CD4-positive, alpha-beta memory T cell (primary cell): ENCODE data around the gene ITGA1. TPM values are rescaled to one million over a fixed set of nuclear protein-coding genes. Genes with fewer than 3 reads are reported as not detected.
A peak's percentile ranks its signal among the peaks of the same experiment; 100 is the strongest.
"Not testable (repeated sequence)": the region's sequence is repeated elsewhere in the genome, so short reads cannot be mapped to it uniquely, and the experiment has no call there.

Source experiments
- CTCF ChIA-PET: fragments of 350-600 bp; sonication (Branson Sonifier 250); formaldehyde crosslinking; loops from one replicate; lab custom pipeline; 2021; ENCODE audit warnings: inconsistent platforms; ENCODE audit not compliant: partially characterized antibody; lab: Charles Lee
- POLR2A ChIA-PET: fragments of 350-600 bp; sonication (Branson Sonifier 250); formaldehyde crosslinking; loops from one replicate; lab custom pipeline; 2021; ENCODE audit not compliant: partially characterized antibody; lab: Charles Lee
- DNase-seq, 5 donors: peaks; one replicate each; pipeline versions ENCODE4 v3.0.0 to v3.0.0-alpha.2; 2020 to 2022; ENCODE audit warnings: mixed read lengths in 1 of 5
- H3K27ac ChIP-seq: one replicate; pipeline ENCODE4 v1.7.0; 2013; ENCODE audit warnings: low read depth, low read length
- H3K27me3 ChIP-seq: 2 replicates; pipeline ENCODE4 v1.7.0; 2013; ENCODE audit warnings: mild to moderate bottlenecking, low read length, moderate library complexity; ENCODE audit not compliant: insufficient read depth
- H3K36me3 ChIP-seq: 2 replicates; pipeline ENCODE4 v1.7.0; 2013; ENCODE audit warnings: mild to moderate bottlenecking, low read length, moderate library complexity; ENCODE audit not compliant: insufficient read depth
- H3K4me1 ChIP-seq: 2 replicates; pipeline ENCODE4 v1.7.0; 2013; ENCODE audit warnings: mild to moderate bottlenecking, low read length, moderate library complexity; ENCODE audit not compliant: insufficient read depth
- H3K4me3 ChIP-seq, 2 donors: one replicate each; pipeline ENCODE4 v1.7.0; 2013; ENCODE audit warnings: low read length in 2 of 2, mild to moderate bottlenecking in 1 of 2
- H3K9me3 ChIP-seq, 2 donors: one replicate each; pipeline ENCODE4 v1.7.0; 2013; ENCODE audit warnings: low read length in 2 of 2, control low read depth in 1 of 2; ENCODE audit not compliant: control insufficient read depth in 1 of 2
- H3K27ac Mint-ChIP-seq, 7 donors: one replicate each; pipeline ENCODE4 v1.8.0; 2020 to 2021; ENCODE audit warnings: mixed read lengths in 7 of 7, mild to moderate bottlenecking in 6 of 7, inconsistent platforms in 3 of 7, moderate library complexity in 3 of 7
- H3K27me3 Mint-ChIP-seq, 2 donors: one replicate each; pipeline ENCODE4 v1.8.0; 2020 to 2021; ENCODE audit warnings: mixed read lengths in 2 of 2
- H3K36me3 Mint-ChIP-seq, 2 donors: one replicate each; pipeline ENCODE4 v1.8.0; 2020 to 2021; ENCODE audit warnings: mixed read lengths in 2 of 2, inconsistent platforms in 1 of 2, mild to moderate bottlenecking in 1 of 2
- H3K4me1 Mint-ChIP-seq, 4 donors: one replicate each; pipeline ENCODE4 v1.8.0; 2020 to 2021; ENCODE audit warnings: mixed read lengths in 4 of 4, mild to moderate bottlenecking in 1 of 4
- H3K4me3 Mint-ChIP-seq, 8 donors: one replicate each; pipeline ENCODE4 v1.8.0; 2020 to 2021; ENCODE audit warnings: mixed read lengths in 8 of 8, mild to moderate bottlenecking in 7 of 8, moderate library complexity in 6 of 8, inconsistent platforms in 3 of 8
- H3K9me3 Mint-ChIP-seq, 8 donors: one replicate each; pipeline ENCODE4 v1.8.0; 2020 to 2021; ENCODE audit warnings: mixed read lengths in 8 of 8, mild to moderate bottlenecking in 5 of 8, inconsistent platforms in 3 of 8, moderate library complexity in 1 of 8
- intact Hi-C: fragments of 100-400 bp; cut with micrococcal nuclease; formaldehyde crosslinking; loops from one replicate; pipeline ENCODE4 v1.15.1; 2023
- polyA plus RNA-seq, 2 donors: library from polyadenylated mRNA; unstranded; fragments of 300-500 nt; fragmentation: Illumina TruSeq; gene quantifications; one replicate each; pipeline ENCODE4 v1.2.3, GENCODE V29; 2021
- total RNA-seq, 2 experiments: library from RNA; stranded (reverse); gene quantifications; one replicate each; pipeline ENCODE4 v1.2.3, GENCODE V29; 2021

Gene ITGA1
- total and polyA plus RNA-seq, 4 experiments from 2014 or later = 1.9 to 5.8 (median 4.8) TPM

DNA sequence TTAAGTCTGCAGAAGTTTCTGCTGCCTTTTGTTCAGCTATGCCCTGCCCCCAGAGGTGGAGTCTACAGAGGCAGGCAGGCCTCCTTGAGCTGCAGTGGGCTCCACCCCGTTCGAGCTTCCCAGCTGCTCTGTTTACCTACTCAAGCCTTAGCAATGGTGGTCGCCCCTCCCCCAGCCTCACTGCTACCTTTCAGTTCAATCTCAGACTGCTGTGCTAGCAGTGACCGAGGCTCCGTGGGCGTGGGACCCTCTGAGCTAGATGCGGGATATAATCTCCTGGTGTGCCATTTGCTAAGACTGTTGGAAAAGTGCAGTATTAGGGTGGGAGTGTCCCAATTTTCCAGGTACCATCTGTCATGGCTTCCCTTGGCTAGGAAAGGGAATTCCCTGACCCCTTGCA is 188.4 kb downstream of the ITGA1 start:
- H3K27me3 Mint-ChIP-seq, H3K36me3 ChIP-seq, H3K4me3 Mint-ChIP-seq, H3K4me1 Mint-ChIP-seq, H3K27me3 ChIP-seq, POLR2A ChIA-PET, intact Hi-C loops, H3K27ac Mint-ChIP-seq, DNase-seq, H3K9me3 ChIP-seq, H3K4me1 ChIP-seq, H3K27ac ChIP-seq, H3K4me3 ChIP-seq, CTCF ChIA-PET, H3K36me3 Mint-ChIP-seq: not testable (repeated sequence)
- H3K9me3 Mint-ChIP-seq = peaks cover 0 to 27% (median 6%) of the 10 kb centered on the region in 8 donors

DNA sequence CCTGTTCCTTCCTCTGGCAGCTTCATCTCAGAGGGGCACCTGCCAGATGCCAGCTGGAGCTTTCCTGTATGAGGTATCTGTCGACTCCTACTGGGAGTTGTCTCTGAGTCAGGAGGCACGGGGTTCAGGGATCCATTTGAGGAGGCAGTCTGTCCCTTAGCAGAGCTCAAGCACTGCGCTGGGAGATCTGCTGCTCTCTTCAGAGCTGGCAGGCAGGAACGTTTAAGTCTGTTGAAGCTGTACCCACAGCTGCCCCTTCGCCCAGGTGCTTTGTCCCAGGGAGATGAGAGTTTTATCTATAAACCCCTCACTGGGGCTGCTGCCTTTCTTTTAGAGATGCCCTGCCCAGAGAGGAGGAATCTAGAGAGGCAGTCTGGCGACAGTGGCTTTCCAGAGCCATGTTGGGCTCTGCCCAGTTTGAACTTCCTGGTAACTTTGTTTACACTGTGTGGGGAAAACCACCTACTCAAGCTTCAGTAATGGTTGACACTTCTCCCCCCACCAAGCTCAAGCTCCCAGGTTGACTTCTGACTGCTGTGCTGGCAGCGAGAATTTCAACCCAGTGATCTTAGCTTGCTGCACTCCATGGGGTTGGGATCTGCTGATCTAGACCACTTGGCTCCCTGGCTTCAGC is 189.7 kb downstream of the ITGA1 start:
- no peaks in the 10 kb centered on the region for H3K4me1 ChIP-seq
- Mint-ChIP-seq H3K27me3 (peaks cover 4 to 6% of the 10 kb centered on the region in 2 donors), H3K36me3 (peaks cover 0 to 6% of the 10 kb centered on the region in 2 donors), H3K27ac (no peak overlapping the region), H3K4me3 (no peak overlapping the region), H3K9me3 (peaks cover 0 to 21% (median 6%) of the 10 kb centered on the region in 8 donors), H3K4me1 (no peaks in the 10 kb centered on the region)
- POLR2A ChIA-PET = no interaction called here
- no peak overlapping the region for H3K27ac ChIP-seq
- CTCF ChIA-PET = no interaction called here
- intact Hi-C loops = no loop called here
- no peak for DNase-seq
- H3K36me3 ChIP-seq = no peaks in the 10 kb centered on the region
- no peaks in the 10 kb centered on the region for H3K9me3 ChIP-seq
- H3K27me3 ChIP-seq = no peaks in the 10 kb centered on the region
- no peak overlapping the region for H3K4me3 ChIP-seq

DNA sequence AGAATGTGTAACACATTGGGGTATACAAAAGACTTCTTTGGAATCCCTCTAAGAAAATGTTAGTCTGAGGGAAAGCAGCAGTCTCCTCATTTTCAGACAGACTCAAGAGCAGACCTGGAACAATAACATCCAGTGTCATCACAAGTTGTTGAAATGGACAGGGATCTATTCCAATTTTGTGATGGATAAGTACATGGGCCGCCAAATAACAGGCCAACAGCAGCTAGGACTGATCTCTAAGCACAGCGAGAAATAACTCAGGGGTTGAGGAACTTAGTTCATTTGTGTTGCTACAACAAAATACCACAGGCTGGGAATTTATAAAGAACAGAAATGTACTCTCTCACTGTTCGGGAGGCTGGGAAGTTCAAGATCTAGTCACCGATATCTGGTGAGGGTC is 193.8 kb downstream of the ITGA1 start:
- no peaks in the 10 kb centered on the region for H3K27me3 ChIP-seq
- H3K4me3 ChIP-seq = no peak overlapping the region
- no peaks in the 10 kb centered on the region for H3K4me1 ChIP-seq
- no peak for DNase-seq
- Mint-ChIP-seq H3K4me1 (no peaks in the 10 kb centered on the region), H3K9me3 (peaks cover 0 to 15% (median 5%) of the 10 kb centered on the region in 8 donors), H3K4me3 (no peak overlapping the region), H3K36me3 (peaks cover 0 to 6% of the 10 kb centered on the region in 2 donors), H3K27ac (no peak overlapping the region), H3K27me3 (peaks cover 0 to 5% of the 10 kb centered on the region in 2 donors)
- H3K27ac ChIP-seq = no peak overlapping the region
- no peaks in the 10 kb centered on the region for H3K9me3 ChIP-seq
- H3K36me3 ChIP-seq = no peaks in the 10 kb centered on the region
- CTCF ChIA-PET = no interaction called here
- intact Hi-C loops = no loop called here
- POLR2A ChIA-PET = no interaction called here

DNA sequence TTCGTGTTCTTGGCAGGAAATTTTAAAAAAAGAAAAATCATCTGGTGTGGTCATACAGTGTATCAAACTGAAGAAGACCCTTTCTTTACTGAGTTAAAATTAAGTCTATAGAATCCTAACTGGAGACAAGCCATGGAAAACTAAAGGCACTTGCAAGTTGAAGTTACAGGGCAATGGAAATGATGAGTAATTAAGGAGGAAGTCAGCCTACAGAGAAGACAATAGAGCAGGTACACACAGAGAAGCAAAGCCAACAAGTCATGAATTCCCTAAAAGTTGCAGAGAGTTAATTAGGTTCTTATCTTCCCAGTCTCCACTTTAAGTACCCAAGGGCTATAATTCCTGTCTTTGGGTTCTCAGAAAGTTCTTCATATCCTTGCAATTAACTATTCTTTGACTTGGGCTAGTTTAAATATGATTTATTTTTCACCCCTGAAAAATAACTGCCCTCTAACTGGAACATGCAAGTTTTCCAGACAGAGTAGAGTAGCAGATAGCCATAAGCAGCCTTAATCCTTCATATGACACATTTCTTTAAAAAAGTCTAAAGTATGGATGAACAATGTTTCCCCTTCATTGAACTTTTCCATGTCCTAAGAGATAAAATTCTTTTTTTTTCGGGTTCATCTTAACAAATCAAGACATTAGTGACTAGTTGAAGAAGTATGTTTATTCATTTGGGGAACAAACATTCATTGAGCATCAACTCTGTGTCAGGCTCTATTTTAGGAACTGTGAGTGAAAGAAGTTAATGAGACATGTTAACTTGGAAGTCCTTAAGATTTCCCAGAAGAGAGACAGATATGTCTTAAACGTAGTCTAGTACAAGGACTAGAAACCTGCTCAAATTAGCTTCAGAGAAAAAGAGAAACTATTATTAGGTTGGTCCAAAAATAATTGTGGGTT is 196.3 kb downstream of the ITGA1 start:
- H3K36me3 Mint-ChIP-seq = no peaks in the 10 kb centered on the region
- CTCF ChIA-PET = no interaction called here
- H3K36me3 ChIP-seq = no peaks in the 10 kb centered on the region
- H3K27me3 Mint-ChIP-seq = peaks cover 1 to 5% of the 10 kb centered on the region in 2 donors
- no peak overlapping the region for H3K4me3 ChIP-seq
- intact Hi-C loops = no loop called here
- POLR2A ChIA-PET = no interaction called here
- DNase-seq = no peak
- H3K4me1 ChIP-seq = no peaks in the 10 kb centered on the region
- H3K9me3 ChIP-seq = no peaks in the 10 kb centered on the region
- peaks cover 0 to 6% (median 0%) of the 10 kb centered on the region in 8 donors for H3K9me3 Mint-ChIP-seq
- H3K4me3 Mint-ChIP-seq = no peak overlapping the region
- peaks cover 3 to 13% (median 8%) of the 10 kb centered on the region in 4 donors for H3K4me1 Mint-ChIP-seq
- H3K27ac ChIP-seq = no peak overlapping the region
- no peaks in the 10 kb centered on the region for H3K27me3 ChIP-seq
- H3K27ac Mint-ChIP-seq = no peak overlapping the region

DNA sequence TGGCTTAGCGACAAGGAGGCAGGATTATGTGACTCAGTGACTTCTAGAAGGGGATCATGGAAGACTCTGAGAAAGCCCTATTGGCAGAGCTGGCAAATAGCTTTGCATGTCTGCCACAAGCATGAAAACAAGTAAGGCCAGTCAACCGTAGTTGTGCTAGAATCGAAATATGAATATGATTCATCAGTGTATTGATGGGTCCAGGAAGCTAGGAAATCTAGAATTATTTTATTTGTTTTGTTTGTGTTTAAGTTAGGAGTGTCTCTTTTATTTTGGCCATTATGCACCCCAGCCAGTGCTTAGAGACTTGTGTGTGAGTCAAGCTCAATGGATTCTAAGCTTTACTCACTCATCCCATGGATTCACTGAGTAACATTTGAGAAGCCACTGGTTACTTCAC is 197.6 kb downstream of the ITGA1 start:
- intact Hi-C loops = loop anchor here (5.0 kb wide), 1 partner anchor 122 kb away; the partner anchor contains the start of gene MOCS2
- POLR2A ChIA-PET = no interaction called here
- H3K36me3 Mint-ChIP-seq = no peaks in the 10 kb centered on the region

DNA sequence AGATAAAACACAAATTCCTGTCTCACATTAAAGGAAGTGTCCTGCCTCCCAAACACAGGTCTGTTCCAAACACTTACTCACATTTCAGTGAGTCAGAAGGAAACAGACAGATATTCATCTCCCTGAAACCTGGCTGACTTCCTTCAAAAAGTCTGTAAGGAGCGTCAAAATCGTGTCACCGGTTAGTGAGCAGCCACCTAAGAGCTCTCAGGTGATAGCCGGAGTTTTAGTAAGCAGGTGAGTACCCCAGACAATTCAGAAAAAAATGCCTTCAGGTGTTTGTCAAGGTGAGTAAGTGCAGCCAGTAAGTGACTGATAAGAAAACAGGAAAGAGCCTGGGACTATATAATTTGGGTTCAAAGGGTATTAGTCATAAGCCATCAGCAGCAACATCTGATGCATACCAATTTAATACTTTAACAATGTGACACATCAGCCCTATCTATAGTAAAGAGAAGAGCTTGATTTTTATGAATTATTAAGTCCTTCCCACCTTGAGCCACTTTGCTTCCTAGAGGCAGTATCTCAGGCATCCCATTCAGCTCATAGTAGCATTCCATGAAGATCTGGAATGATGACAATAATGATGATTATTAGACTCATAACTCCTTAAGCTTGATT is 200.1 kb downstream of the ITGA1 start:
- peaks cover 9% of the 10 kb centered on the region for H3K4me1 ChIP-seq
- H3K4me1 Mint-ChIP-seq = peaks cover 3 to 20% (median 12%) of the 10 kb centered on the region in 4 donors
- ChIA-PET POLR2A (interaction anchor here (0.7 kb wide), 1 partner anchor 44 kb away, joined by 3 read pairs; no protein-coding TSS in a partner anchor), CTCF (no interaction called here)
- H3K4me3 ChIP-seq = no peak overlapping the region
- peak in 1 of 5 donors; percentile 49 for DNase-seq
- H3K27me3 ChIP-seq = no peaks in the 10 kb centered on the region
- H3K9me3 ChIP-seq = no peaks in the 10 kb centered on the region
- no peak overlapping the region for H3K27ac ChIP-seq
- H3K9me3 Mint-ChIP-seq = no peaks in the 10 kb centered on the region
- no peaks in the 10 kb centered on the region for H3K36me3 ChIP-seq
- intact Hi-C loops = loop anchor here (2.0 to 5.0 kb wide), 4 partner anchors 39 to 119 kb away; partner anchors contain the start of gene MOCS2
- peaks cover 1 to 2% of the 10 kb centered on the region in 2 donors for H3K27me3 Mint-ChIP-seq
- H3K36me3 Mint-ChIP-seq = no peaks in the 10 kb centered on the region
- H3K27ac Mint-ChIP-seq = peak overlapping the region in 1 of 7 donors; percentile 1
- H3K4me3 Mint-ChIP-seq = peak overlapping the region in 7 of 8 donors; percentile 26 to 84 (median 78)

More for the DNA sequence above, 197.6 kb downstream of the ITGA1 start:
- H3K27ac ChIP-seq = no peak overlapping the region
- no peak for DNase-seq
- no peaks in the 10 kb centered on the region for H3K9me3 ChIP-seq
- H3K27ac Mint-ChIP-seq = no peak overlapping the region
- peaks cover 8% of the 10 kb centered on the region for H3K4me1 ChIP-seq
- CTCF ChIA-PET = no interaction called here
- no peak overlapping the region for H3K4me3 Mint-ChIP-seq
- H3K4me1 Mint-ChIP-seq = peaks cover 3 to 20% (median 12%) of the 10 kb centered on the region in 4 donors
- no peaks in the 10 kb centered on the region for H3K36me3 ChIP-seq
- no peaks in the 10 kb centered on the region for H3K27me3 ChIP-seq
- peaks cover 1 to 4% of the 10 kb centered on the region in 2 donors for H3K27me3 Mint-ChIP-seq
- H3K4me3 ChIP-seq = no peak overlapping the region
- no peaks in the 10 kb centered on the region for H3K9me3 Mint-ChIP-seq
